HG02571 (cell line): ENCODE measurements around the gene SRM.
"Not testable (repeated sequence)": the region's sequence is repeated elsewhere in the genome, so short reads cannot be mapped to it uniquely, and the experiment has no call there.

Experiments
- ATAC-seq: cut with Tn5 transposase; IDR thresholded peaks from one replicate; pipeline ENCODE4 v1.9.1; 2021; ENCODE audit warnings: mild to moderate bottlenecking, moderate library complexity; ENCODE audit not compliant: unreplicated experiment

SRM gene

DNA sequence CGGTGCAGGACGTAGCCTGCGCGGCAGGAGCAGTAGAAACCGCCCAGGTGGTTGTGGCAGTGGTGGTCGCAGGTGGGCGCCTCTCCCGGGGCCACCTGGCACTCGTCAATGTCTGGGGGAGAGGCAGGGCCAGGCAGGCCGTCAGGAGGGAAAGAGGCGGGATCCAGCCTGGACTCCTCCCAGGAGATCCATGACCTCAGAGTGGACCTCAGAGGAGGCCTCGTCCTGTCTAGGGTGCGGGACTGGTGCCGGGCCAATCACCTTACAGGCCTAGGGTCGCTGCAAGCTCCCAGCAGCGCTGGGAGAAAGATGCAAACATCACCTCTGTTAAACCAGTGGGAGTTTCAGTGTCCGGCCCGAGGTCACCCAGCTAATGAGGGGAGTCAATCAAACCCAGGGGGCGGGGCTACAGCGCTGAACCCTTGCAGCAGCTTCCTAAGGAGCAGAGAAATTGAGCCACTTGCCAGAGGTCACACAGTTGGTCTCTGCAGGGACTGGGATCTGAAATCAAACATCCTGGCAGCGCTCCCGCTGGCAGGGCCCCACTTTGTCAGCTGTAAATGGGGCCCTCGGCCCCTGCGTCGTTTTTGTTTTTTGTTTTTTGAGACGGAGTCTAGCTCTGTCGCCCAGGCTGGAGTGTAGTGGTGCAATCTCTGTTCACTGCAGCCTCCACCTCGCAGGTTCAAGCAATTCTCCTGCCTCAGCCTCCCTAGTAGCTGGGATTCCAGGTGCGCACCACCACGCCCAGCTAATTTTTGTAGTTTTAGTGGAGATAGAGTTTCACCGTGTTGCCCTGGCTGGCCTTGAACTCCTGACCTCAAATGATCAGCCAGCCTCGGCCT, 14.2 kb downstream of the SRM start:
- ATAC-seq: no peak

DNA sequence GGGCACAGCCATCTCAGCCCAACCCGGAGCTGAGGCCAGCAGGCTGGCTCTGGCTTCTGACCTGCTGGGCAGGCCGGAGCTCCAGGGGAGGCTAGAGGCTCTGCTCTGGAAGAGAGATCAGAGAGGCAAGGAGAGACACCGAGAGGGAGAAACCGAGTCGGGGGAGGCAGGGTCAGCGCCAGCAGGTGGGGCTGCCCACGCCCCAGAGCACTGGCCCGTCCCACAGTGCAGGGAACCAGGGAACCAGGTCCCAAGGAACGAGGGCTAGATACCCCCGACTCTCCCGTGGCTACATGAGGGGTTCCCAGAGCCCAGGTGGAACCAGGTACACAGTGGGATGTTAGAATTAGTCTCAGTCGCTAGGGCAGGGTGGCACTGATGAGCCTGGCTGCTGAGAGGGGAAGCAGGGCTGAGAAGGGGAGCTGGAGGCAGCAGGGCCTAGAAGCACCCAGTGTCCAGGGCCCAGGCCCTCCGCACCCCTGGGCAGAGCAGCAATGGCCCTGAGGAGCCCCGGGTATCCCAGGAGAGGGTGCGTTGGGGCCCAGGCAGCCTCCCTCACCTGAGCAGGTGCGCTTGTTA, 14.9 kb downstream of the SRM start:
- no peak for ATAC-seq

DNA sequence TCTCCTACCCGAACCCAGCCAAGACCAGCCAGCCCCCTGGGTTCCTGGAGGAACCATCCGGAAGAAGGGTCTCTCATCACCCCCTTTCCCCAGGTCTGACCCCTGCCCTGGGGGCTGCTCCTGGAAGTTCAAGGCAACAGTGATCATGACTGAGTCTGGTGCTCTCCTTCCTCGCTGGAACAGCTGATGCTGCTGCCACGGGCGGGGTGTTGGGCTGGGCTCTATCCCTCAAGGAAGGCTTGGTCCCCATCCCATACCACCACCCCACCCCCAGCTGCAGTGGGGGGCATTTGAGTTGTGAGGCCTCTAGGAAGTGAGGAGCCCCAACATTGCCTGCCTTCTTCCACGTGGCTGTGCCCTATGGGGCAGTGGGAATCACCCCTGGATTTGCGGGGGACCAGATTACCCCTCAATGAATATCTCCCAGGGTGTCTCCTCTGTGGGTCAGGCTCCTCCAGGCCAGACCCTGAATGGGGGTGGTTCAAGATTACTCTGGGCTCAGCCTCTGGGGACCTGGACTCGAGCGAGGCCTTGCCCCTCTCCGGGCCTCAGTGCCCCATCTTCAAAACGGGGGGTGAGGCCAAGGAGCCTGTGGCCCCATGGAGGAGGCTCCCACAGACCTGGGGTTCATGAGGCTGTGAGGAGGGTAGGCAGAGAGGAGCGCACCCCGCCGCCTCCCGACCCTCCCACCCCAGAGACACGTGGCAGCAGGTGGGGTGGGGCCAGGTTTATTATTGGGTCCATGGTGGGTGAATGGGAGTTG, 15.6 kb downstream of the SRM start:
- no peak for ATAC-seq

DNA sequence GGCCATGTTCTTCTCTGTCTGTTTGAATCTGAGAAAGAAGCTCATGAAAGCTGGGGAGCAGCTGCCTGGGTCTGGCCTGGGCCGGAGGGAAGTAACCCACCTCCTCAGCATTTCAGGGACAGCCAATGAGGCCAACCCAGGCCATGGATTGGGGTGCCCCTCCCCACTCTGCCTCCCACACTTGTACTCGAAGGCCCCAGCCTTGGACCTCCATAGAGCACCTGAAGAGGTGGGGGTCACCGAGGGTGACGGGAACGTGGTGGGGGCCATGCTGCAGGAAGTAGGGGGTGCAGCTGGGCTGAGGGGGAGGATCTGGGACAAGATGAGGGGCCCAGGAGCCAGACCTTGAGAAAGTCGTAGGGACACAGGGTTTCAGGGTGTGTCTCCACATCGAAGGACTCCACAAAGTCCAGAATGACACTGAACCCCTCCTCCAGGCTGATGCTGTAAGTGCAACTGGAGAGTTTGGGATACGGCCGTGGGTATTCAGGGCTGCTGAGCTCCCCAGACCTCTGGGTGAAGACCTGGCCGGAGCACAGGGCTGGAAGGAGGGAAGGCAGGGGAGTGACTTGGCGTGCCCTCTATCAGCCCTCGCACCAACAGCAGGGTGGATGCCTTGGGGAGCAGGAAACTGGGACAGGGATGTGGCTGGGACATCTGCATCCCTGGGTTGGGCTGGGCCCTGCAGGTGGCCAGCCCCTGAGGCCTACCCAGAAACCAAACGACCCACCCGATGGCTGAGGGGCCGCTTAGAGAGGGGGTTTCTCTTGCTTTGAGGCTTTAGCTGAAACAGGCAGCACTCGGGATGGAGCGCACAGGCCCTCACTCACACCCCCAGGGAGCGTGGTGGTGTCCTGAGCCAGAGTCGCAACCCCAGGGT, 16.6 kb downstream of the SRM start:
- no peak for ATAC-seq

DNA sequence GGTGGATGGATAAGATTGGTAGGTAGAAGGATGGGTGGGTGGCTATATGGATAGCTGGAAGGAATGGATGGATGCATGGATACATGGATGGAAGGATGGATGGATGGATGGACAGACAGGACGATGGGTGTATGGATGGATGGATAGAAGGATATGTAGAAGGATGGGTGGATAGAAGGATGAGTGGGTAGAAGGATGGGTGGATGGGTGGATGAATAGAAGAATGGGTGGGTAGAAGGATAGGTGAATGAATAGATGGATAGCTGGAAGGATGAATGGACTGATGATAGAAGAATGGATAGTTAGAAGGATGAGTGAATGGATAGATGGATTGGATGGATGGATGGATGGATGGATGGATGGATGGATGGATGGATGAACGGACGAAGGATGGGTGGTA, 17.8 kb downstream of the SRM start:
- no peak for ATAC-seq

DNA sequence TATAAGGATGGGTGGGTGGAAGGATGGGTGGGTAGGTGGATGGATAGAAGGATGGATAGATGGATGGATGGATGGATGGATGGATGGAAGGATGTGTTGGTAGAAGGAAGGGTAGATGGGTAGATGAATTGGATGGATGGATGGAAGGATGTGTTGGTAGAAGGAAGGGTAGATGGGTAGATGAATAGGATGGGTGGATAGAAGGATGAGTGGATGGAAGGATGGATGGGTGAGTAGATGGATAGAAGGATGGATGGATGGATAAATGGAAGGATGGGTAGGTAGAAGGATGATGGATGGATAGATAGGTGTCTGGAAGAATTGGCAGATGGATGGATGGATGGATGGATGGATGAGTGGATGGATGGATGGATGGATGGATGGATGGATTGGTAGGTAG, 18.8 kb downstream of the SRM start:
- no peak for ATAC-seq

DNA sequence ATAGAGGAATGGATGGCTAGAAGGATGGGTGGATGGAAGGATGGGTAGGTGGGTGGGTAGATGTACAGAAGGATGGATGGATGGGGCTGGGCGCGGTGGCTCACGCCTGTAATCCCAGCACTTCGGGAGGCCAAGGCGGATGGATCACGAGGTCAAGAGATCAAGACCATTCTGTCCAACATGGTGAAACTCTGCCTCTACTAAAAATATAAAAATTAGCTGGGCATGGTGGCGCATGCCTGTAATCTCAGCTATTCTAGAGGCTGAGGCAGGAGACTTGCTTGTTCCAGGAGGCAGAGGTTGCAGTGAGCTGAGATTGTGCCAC, 19.8 kb downstream of the SRM start:
- ATAC-seq: not testable (repeated sequence)

DNA sequence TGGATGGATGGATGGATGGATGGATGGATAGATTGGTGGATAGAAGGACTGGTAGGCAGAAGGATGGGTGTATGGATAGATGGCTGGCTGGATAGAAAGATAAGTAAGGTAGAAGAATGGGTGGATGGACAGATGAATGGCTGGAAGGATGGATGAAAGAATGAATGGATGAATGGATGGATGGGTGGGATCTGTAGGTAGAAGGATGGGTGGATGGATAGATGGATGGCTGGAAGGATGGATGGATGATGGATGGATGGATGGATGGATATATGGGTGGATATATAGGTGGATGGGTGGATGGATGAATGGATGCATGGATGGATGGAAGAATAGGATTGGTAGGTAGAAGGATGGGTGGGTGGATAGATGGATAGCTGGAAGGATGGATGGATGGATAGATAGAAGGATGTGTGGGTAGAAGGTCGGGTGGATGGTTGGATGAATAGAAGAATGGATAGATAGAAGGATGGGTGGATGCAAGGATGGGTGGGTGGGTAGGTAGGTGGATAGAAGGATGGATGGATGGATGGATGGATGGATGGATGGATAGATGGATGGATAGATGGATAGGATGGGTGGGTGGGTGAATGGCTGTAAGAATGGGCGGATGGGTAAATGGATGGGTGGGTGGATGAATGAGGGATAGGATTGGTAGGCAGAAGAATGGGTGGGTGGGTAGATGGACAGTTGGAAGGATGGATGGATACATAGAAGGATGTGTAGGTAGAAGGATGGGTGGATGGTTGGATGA, 20.3 kb downstream of the SRM start:
- ATAC-seq: no peak

DNA sequence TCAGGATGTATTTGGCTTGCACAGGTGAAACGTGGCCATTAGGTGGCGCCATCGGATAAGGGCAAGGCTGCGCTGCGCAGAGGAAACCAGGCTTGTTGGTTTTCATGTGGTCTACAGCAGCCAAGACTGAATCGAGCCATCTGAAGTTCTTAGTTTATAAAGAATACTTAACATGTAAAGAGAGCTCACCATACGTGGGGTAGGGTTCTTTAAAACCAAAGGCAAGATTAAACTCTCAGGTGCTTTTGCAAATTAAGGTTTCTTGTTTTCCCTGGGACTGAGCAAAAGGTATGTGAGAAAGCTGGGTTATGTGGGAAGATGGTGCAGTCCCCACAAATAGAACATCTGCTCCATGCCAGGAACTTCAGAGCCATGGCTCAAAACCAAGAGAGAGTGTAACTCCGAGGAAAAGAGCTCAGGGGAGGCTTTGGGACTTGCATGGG, 22.1 kb downstream of the SRM start:
- no peak for ATAC-seq

DNA sequence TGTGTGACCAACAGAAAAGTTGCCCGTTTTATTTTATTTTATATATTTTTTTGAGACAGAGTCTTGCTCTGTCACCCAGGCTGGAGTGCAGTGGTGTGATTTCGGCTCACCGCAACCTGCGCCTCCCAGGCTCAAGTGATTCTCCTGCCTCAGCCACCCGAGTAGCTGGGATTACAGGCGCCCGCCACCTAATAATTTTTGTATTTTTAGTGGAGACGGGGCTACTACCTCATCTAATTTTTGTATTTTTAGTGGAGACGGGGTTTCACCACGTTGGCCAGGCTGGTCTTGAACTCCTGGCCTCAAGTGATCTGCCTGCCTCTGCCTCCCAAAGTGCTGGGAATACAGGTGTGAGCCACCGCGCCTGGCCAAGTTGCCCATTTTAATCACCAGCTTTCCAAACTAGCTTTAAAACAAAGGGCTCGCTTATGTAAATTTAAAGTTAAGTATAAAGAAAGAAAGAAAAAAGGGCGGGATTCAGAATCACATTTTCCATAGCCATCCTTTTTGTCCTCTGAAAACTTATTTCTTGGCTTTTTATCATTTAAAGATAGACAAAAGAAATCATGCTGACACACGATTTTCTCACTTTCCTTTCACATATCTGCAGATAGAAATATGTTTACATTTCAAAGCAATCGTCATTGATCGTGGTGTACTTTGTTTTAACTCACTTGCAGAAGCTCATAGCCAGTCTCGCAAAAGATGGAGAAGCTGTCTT, 22.6 kb downstream of the SRM start:
- ATAC-seq: not testable (repeated sequence)

DNA sequence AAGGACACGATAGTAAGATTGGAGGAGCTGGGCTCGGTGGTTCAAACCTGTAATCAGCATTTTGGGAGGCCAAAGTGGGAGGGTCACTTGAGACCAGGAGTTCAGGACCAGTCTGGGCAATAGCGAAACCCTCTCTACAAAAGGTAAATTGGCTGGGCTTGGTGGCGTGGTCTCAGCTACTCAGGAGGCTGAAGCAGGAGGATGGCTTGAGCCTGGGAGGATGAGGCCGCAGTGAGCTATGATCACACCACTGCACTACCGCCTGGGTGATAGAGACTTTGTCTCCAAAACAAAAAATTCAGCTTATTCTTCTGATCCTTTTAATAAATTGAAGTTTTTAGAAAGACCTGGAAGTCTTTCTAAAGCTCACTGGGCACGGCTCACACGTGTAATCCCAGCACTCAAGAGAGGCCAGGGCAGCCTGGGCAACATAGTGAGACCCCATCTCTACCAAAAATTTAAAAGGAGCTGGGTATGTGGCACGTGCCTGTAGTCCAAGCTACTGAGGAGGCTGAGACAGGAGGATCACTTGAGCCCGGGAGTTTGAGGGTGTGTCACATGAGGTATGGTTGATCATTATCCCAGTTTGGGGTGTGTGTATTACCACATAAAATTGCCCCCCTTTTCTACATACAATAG, 28.1 kb downstream of the SRM start:
- ATAC-seq: no peak

DNA sequence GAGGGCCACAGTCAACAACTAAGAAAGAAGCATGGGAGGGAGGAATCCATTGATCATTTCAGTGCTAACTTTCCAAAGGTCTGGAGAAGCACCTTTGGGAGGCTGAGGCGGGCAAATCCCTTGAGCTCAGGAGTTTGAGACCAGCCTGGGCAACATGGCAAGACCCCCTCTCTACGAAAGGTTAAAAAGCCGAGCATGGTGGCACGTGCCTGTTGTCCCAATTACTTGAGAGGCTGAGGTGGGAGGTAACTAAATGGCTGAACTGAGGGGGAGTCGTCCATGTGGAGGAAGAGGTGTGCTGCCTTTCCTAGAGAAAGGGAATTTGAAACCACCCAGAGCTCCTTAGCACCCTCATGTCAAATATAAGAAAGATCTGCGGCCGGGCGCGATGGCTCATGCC, 29.0 kb downstream of the SRM start:
- ATAC-seq: no peak

DNA sequence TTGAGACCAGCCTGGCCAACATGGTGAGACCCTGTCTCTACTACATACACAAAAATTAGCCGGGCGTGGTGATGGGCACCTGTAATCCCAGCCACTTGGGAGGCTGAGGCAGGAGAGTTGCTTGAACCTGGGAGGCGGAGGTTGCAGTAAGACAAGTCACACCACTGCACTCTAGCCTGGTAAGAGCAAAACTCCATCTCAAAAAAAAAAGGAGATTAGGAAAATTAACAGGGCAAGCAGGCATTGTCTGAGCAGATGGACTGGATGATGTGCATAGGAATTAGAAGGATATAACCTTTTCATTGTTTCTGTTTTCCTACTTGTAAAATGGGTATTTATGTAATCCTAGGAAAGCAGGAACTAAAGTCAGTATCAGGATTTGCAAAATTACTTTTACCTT, 31.8 kb downstream of the SRM start:
- ATAC-seq: no peak

DNA sequence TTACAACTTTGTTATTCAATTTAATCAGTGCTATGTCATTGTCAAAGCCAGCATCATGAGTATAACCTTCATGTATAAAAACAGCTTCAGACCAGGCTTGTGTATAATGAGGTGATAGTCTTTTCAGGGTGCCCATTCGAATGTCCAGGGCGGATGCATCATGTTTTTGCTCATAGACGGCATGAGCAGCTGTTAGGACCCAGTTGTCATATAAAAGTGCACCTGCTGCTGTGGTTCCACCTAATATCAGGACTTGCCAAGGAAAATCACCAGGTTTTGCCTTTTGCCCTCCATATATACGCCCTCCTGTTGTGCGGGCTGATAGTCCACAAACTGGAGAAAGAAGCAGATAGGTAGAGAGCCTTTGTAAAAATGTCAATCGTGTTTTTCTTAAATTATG, 32.5 kb downstream of the SRM start:
- no peak for ATAC-seq

DNA sequence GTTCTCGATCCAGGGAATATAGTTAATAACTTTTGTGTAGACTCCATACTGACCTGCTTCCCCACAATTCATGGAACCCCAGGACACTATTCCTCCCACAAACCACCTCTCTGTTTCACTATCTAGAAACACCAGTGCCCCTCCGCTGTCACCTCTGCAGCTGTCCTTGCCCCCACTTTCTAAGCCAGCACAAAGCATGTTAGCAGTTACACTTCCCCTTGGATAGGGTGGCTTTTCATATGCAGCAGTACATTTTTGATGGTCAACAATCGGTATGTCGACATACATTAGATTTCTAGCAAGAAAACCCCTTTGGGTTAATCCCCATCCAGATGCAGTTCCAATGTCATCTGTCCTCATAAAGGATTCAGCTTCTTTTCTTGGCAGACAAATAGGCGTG, 32.9 kb downstream of the SRM start:
- ATAC-seq: no peak

DNA sequence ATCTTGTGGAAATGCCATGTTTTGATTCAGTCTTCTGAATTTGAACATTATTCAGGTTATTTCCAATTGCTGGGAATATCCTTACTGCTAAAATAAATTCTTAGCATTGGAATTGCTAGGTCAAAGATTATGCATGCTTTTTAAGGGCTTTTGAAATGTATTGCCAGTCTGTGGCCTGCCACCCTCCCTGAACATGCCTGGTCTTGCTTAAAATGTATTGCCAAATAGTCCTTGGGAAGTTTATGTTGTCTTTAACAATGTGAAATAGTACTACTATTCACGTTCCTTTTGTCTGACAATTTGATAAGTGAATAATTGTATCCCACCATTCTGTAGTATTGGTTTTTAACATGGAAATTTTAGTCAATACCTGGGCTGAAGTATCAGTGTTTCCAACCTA, 33.8 kb downstream of the SRM start:
- ATAC-seq: no peak

DNA sequence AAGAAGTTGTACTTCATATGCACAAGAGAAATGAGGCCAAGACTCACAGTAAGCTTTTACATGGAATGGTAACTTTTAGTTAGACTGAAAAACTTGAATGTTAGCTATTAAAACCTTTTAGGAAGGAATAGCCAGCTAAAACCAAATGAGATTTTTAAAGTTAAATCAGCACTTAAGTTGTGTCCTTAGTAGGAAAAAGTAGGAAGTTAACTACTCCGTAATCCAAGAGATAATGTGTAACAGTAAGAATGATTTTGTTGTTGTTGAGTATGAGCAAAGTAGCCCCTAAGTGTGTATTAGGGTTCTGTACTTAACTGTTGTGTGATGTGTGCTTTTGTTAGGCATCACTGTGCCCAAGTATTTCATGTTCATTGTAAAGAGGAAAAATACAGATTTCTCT, 34.2 kb downstream of the SRM start:
- no peak for ATAC-seq

DNA sequence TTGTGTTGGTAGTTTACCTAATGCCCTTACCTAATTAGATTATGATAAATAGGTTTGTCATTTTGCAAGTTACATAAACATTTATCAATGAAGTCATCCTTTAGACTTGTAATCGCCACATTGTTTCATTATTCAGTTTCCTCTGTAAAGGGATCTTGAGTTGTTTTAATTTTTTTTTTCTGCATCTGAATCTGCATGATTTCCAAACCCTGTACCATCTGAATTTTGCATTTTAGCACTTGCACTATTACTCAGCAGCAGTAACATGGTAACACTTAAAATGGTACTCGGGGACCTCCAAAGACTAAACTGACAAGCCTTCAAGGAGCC, 35.0 kb downstream of the SRM start:
- no peak for ATAC-seq

DNA sequence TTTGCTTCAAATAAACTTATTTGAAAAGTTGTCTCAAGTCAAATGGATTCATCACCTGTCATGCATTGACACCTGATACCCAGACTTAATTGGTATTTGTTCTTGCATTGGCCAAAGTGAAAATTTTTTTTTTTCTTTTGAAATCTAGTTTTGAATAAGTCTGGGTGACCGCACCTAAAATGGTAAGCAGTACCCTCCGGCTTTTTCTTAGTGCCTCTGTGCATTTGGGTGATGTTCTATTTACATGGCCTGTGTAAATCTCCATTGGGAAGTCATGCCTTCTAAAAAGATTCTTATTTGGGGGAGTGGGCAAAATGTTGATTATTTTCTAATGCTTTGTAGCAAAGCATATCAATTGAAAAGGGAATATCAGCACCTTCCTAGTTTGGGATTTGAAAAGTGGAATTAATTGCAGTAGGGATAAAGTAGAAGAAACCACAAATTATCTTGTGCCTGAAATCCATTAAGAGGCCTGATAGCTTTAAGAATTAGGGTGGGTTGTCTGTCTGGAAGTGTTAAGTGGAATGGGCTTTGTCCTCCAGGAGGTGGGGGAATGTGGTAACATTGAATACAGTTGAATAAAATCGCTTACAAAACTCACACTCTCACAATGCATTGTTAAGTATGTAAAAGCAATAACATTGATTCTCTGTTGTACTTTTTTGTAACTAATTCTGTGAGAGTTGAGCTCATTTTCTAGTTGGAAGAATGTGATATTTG, 35.5 kb downstream of the SRM start:
- no peak for ATAC-seq
